Dedifferentiated amniotic fluid mesenchymal stem cell (primary cell): ENCODE measurements around the gene RPEL1.
"Not testable (repeated sequence)": the region's sequence is repeated elsewhere in the genome, so short reads cannot be mapped to it uniquely, and the experiment has no call there.

Source experiments
- DNase-seq: peaks from one replicate; pipeline ENCODE4 v3.0.0-alpha.2; 2016; ENCODE audit errors: extremely low spot score

The RPEL1 gene

GRCh38 chr10:103232772-103233488 is 12.8 kb upstream of the RPEL1 start:
- DNase-seq: no peak

- no peak for DNase-seq
Measured at GRCh38 chr10:103235775-103236174, 9.9 kb upstream of the RPEL1 start.

- DNase-seq: peak; percentile 58
Measured at GRCh38 chr10:103238506-103239252, 7.0 kb upstream of the RPEL1 start.

- DNase-seq: peak; percentile 39
Measured at GRCh38 chr10:103241262-103242011, 4.2 kb upstream of the RPEL1 start.

GRCh38 chr10:103244666-103245271 is 918 bp upstream of the RPEL1 start:
- DNase-seq: peak; percentile 82

- DNase-seq: no peak
Measured at GRCh38 chr10:103246324-103246723, 637 bp downstream of the RPEL1 start.

GRCh38 chr10:103254113-103254512 is 8.4 kb downstream of the RPEL1 start:
- no peak for DNase-seq

- peak; percentile 30 for DNase-seq
Measured at GRCh38 chr10:103254538-103255325, 9.0 kb downstream of the RPEL1 start.

GRCh38 chr10:103256613-103257012 is 10.9 kb downstream of the RPEL1 start:
- DNase-seq: no peak

- no peak for DNase-seq
Measured at GRCh38 chr10:103257812-103258211, 12.1 kb downstream of the RPEL1 start.

- not testable (repeated sequence) for DNase-seq
Measured at GRCh38 chr10:103258928-103259327, 13.2 kb downstream of the RPEL1 start.

GRCh38 chr10:103259989-103260388 is 14.3 kb downstream of the RPEL1 start:
- DNase-seq: no peak

- no peak for DNase-seq
Measured at GRCh38 chr10:103262229-103262628, 16.5 kb downstream of the RPEL1 start.

GRCh38 chr10:103265717-103266329 is 20.1 kb downstream of the RPEL1 start:
- DNase-seq: peak; percentile 71

- DNase-seq: peak; percentile 97
Measured at GRCh38 chr10:103273041-103273441, 27.4 kb downstream of the RPEL1 start.

- no peak for DNase-seq
Measured at GRCh38 chr10:103276251-103276895, 30.7 kb downstream of the RPEL1 start.

- peak; percentile 16 for DNase-seq
Measured at GRCh38 chr10:103276896-103277712, 31.4 kb downstream of the RPEL1 start, which contains the start of gene INA. Gene INA (plus strand): TSS chr10:103277138. CDS start chr10:103277212, 74 bp downstream.

- no peak for DNase-seq
Measured at GRCh38 chr10:103277713-103278536, 32.2 kb downstream of the RPEL1 start.

- DNase-seq: no peak
Measured at GRCh38 chr10:103278537-103278823, 32.8 kb downstream of the RPEL1 start.
